Transverse colon (tissue), 4 donors: ENCODE results near the gene DGUOK. TPM values are rescaled to one million over a fixed set of nuclear protein-coding genes. Genes with fewer than 3 reads are reported as not detected.

ENCODE experiments used
- DNase-seq: peaks from one replicate; pipeline ENCODE4 v3.0.0-alpha.2; 2019
- H3K27ac ChIP-seq, 4 donors: fragments of 200-600 bp; sonication (generic); 2 replicates each; pipeline ENCODE4 v1.5.1; 2016 to 2018; ENCODE audit warnings: inconsistent platforms in 4 of 4
- H3K27me3 ChIP-seq: fragments of 200-600 bp; sonication (generic); 2 replicates; pipeline ENCODE4 v1.5.1; 2017; ENCODE audit warnings: inconsistent platforms
- H3K36me3 ChIP-seq, 4 donors: fragments of 200-600 bp; sonication (generic); 2 replicates each; pipeline ENCODE4 v1.5.1; 2017 to 2019; ENCODE audit warnings: inconsistent platforms in 4 of 4
- H3K4me1 ChIP-seq, 4 donors: fragments of 200-600 bp; sonication (generic); 2 replicates each; pipeline ENCODE4 v1.5.1; 2017 to 2020; ENCODE audit warnings: inconsistent platforms in 4 of 4
- H3K4me3 ChIP-seq, 4 donors: fragments of 200-600 bp; sonication (generic); 1 replicate in 1 of 4; 2 replicates in 3 of 4; pipeline versions ENCODE4 v1.5.1 to v1.6.1; 2017 to 2019; ENCODE audit warnings: inconsistent platforms in 4 of 4
- H3K9me3 ChIP-seq, 2 donors: fragments of 200-600 bp; sonication (generic); 2 replicates each; pipeline ENCODE4 v1.5.1; 2017 to 2019; ENCODE audit warnings: inconsistent platforms in 2 of 2
- CTCF ChIP-seq, 5 experiments: fragments of 200-600 bp in 3 of 5; fragments of 450-650 bp in 2 of 5; sonication (generic) in 3 of 5; IDR thresholded peaks; 1 replicate in 2 of 5; 2 replicates in 3 of 5; pipeline ENCODE4 v1.5.1; 2016 to 2017; ENCODE audit warnings: antibody characterized with exemption in 5 of 5, inconsistent platforms in 3 of 5, mild to moderate bottlenecking in 2 of 5, moderate library complexity in 1 of 5
- EP300 ChIP-seq: sonication (generic); formaldehyde crosslinking; IDR thresholded peaks from one replicate; pipeline ENCODE4 v1.6.1; 2017; ENCODE audit warnings: antibody characterized with exemption, low read depth
- POLR2A ChIP-seq: fragments of 450-650 bp; IDR thresholded peaks from one replicate; pipeline ENCODE4 v1.6.1; 2016; ENCODE audit warnings: antibody characterized with exemption, mild to moderate bottlenecking, moderate library complexity
- POLR2AphosphoS5 ChIP-seq, 3 donors: sonication (generic); formaldehyde crosslinking; IDR thresholded peaks; one replicate each; pipeline ENCODE4 v1.6.1; 2016; ENCODE audit warnings: antibody characterized with exemption in 3 of 3
- WGBS, 2 donors: methylation state at CpG; one replicate each; pipeline ENCODE4 v1.1.5; 2018; ENCODE audit warnings: low coverage in 1 of 2; 5-methylcytosine and 5-hydroxymethylcytosine counted together
- in situ Hi-C, 4 donors: fragments of 200-750 bp; cut with MboI; loops; one replicate each; pipeline versions ENCODE4 v1.15.0 to v1.15.1; 2017; ENCODE audit warnings: low sequenced_read_pairs in 3 of 4, low pct_ligation_motif_present in 1 of 4, low pct_unique_long_range_greater_than_20kb in 1 of 4
- intact Hi-C: fragments of 100-400 bp; cut with DNase I; formaldehyde crosslinking; loops from one replicate; pipeline ENCODE4 v1.15.1; 2023; ENCODE audit warnings: low total_unique reads
- total RNA-seq, 4 donors: library from RNA; depleted of rRNA; stranded (reverse); fragments of >200 nt; gene quantifications; one replicate each; pipeline ENCODE4 v1.1.0, GENCODE V29; 2016

DGUOK gene
- total RNA-seq, 4 donors from 2014 or later: 27.3 to 49.7 (median 40.3) TPM

- H3K27me3 ChIP-seq: no peaks in the 10 kb centered on the region
- no peak overlapping the region for H3K27ac ChIP-seq
- no peak for TF ChIP-seq CTCF (IDR thresholded peaks at IDR 0.05)
- no peak for TF ChIP-seq POLR2AphosphoS5 (IDR thresholded peaks at IDR 0.05)
- no peak for TF ChIP-seq POLR2A
- TF ChIP-seq EP300: no peak
- no peak overlapping the region for H3K4me3 ChIP-seq
- intact Hi-C loops (no loop called here), in situ Hi-C loops (loop anchor here in 1 of 4 donors (25.0 kb wide), 1 partner anchor 140 kb away; the partner anchor contains the start of gene STAMBP)
- H3K36me3 ChIP-seq: no peaks in the 10 kb centered on the region
- DNase-seq: no peak
- 100% methylated on average over 1 of the region's 1 CpG; no CpG with 5 or more reads in 1 of the 2 donors for WGBS, 2 donors
- no peaks in the 10 kb centered on the region for H3K9me3 ChIP-seq
- H3K4me1 ChIP-seq: peaks cover 4 to 53% (median 28%) of the 10 kb centered on the region in 4 donors
These were observed 50.1 kb downstream of the DGUOK start for GRCh38 chr2:73976803-73977202.

GRCh38 chr2:73977466-73977865, 50.8 kb downstream of the DGUOK start:
- intact Hi-C loops (no loop called here), in situ Hi-C loops (loop anchor here in 1 of 4 donors (25.0 kb wide), 1 partner anchor 140 kb away; the partner anchor contains the start of gene STAMBP)
- WGBS, 2 donors: 95 to 100% methylated on average over 1 to 2 of the region's 2 CpGs
- H3K4me1 ChIP-seq: peaks cover 5 to 53% (median 32%) of the 10 kb centered on the region in 4 donors
- DNase-seq: no peak
- TF ChIP-seq POLR2AphosphoS5 (IDR thresholded peaks at IDR 0.05) (no peak), CTCF (IDR thresholded peaks at IDR 0.05) (no peak), POLR2A (no peak), EP300 (no peak)
- no peaks in the 10 kb centered on the region for H3K36me3 ChIP-seq
- H3K27me3 ChIP-seq: no peaks in the 10 kb centered on the region
- H3K27ac ChIP-seq: no peak overlapping the region
- no peaks in the 10 kb centered on the region for H3K9me3 ChIP-seq
- H3K4me3 ChIP-seq: no peak overlapping the region

- Histone ChIP-seq H3K4me3 (no peak overlapping the region), H3K4me1 (peaks cover 7 to 61% (median 44%) of the 10 kb centered on the region in 4 donors), H3K27ac (no peak overlapping the region), H3K27me3 (no peaks in the 10 kb centered on the region), H3K36me3 (no peaks in the 10 kb centered on the region), H3K9me3 (no peaks in the 10 kb centered on the region)
- 43 to 59% methylated on average over 3 to 5 of the region's 5 CpGs for WGBS, 2 donors
- intact Hi-C loops (no loop called here), in situ Hi-C loops (loop anchor here in 1 of 4 donors (25.0 kb wide), 1 partner anchor 142 kb away; the partner anchor contains the start of gene STAMBP)
- no peak for DNase-seq
- no peak for TF ChIP-seq CTCF (IDR thresholded peaks at IDR 0.05)
- TF ChIP-seq POLR2A: no peak
- no peak for TF ChIP-seq EP300
- TF ChIP-seq POLR2AphosphoS5 (IDR thresholded peaks at IDR 0.05): no peak
These were observed 52.3 kb downstream of the DGUOK start for GRCh38 chr2:73979021-73979420.

- 28 to 39% methylated on average over 3 of the region's 3 CpGs for WGBS, 2 donors
- Histone ChIP-seq H3K9me3 (no peaks in the 10 kb centered on the region), H3K4me3 (no peak overlapping the region), H3K36me3 (no peaks in the 10 kb centered on the region), H3K27me3 (no peaks in the 10 kb centered on the region), H3K27ac (no peak overlapping the region), H3K4me1 (peaks cover 10 to 64% (median 49%) of the 10 kb centered on the region in 4 donors)
- in situ Hi-C loops: loop anchor here in 1 of 4 donors (25.0 kb wide), 1 partner anchor 142 kb away; the partner anchor contains the start of gene STAMBP
- intact Hi-C loops: loop anchor here (10.0 kb wide), 2 partner anchors 55 to 155 kb away; partner anchors contain the start of genes DGUOK and STAMBP
- TF ChIP-seq EP300: no peak
- TF ChIP-seq POLR2AphosphoS5 (IDR thresholded peaks at IDR 0.05): no peak
- no peak for TF ChIP-seq POLR2A
- TF ChIP-seq CTCF (IDR thresholded peaks at IDR 0.05): no peak
- DNase-seq: no peak
These were observed 53.0 kb downstream of the DGUOK start for GRCh38 chr2:73979686-73980085.
